RPMI7951 (cell line): ENCODE measurements around the gene FLVCR1. TPM values are rescaled to one million over a fixed set of nuclear protein-coding genes. Genes with fewer than 3 reads are reported as not detected.
"Not testable (repeated sequence)": the region's sequence is repeated elsewhere in the genome, so short reads cannot be mapped to it uniquely, and the experiment has no call there.

ENCODE experiments used
- DNase-seq: peaks from one replicate; pipeline ENCODE4 v3.0.0-alpha.2; 2012; ENCODE audit warnings: low read depth
- total RNA-seq: library from RNA; depleted of rRNA; stranded (reverse); fragments of >200 nt; shearing (Covaris generic); gene quantifications from 2 replicates; pipeline ENCODE4 v1.2.3, GENCODE V29; 2014; rRNA removed

FLVCR1 gene
- total RNA-seq: 3.1 and 5.5 TPM in 2 replicates

GRCh38 chr1:212857992-212858460 lies at the start of gene FLVCR1:
FLVCR1 (plus strand) TSS chr1:212858275; CDS start chr1:212858453, 178 bp downstream.
- peak; percentile 92 for DNase-seq

DNA sequence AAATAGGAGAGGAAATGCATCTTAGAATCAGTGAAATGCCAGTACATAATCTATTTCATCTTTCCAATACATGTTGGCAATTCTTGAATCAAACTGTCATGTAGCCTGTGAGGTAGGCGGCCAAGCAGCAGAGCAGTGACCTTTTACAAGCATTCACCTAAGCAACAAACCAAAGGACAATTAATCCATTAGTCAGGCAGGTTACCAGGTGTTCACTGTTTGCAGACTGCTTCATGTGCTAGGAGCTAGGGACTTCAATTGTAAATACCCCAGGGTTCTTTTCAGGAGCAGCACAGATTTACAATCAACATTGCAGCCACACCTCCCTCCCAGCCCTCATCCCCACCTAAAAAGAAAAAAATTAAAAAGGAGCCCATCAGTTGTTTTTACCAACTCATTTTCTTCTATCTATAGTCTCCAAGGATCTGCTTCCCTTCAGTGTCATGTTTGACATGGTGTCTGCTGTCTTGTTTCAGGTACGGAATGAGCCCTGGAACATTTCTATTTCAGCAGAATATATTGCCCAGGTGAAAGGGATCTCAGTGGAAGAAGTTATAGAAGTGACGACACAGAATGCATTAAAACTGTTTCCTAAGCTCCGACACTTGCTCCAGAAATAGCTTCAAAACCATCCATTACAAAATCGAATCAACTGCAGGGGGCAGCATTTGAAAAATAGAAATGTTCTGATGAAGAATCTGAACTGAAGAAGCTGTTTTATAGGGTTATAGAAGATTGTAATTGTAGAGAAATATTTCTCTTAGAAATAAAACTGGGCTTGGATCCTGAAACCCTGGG lies 43.3 kb upstream of the FLVCR1 start:
- DNase-seq: no peak

- no peak for DNase-seq
Measured at GRCh38 chr1:212816567-212817278, 41.4 kb upstream of the FLVCR1 start.

- DNase-seq: no peak
Measured at GRCh38 chr1:212819726-212820125, 38.3 kb upstream of the FLVCR1 start.

GRCh38 chr1:212820969-212821368 lies 37.1 kb upstream of the FLVCR1 start:
- DNase-seq: no peak

- DNase-seq: no peak
Measured at GRCh38 chr1:212822956-212823355, 35.1 kb upstream of the FLVCR1 start.

DNA sequence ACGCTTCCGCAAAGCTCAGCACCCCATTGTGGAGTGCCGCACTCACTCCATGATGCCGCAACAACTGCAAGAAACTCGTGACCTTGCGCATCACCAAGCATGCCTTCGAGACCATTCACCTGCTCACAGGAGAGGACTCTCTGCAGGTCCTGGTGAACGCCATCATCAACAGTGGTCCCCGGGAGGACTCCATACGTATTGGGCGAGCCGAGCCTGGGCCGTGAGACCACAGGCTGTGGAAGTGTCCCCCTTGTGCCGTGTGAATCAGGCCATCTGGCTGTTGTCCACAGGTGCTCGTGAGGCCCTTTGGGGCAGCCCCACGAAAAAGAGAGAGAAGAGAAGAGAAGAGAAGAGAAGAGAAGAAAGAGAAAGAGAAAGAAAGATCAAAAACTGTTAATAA lies 33.9 kb upstream of the FLVCR1 start:
- no peak for DNase-seq

DNA sequence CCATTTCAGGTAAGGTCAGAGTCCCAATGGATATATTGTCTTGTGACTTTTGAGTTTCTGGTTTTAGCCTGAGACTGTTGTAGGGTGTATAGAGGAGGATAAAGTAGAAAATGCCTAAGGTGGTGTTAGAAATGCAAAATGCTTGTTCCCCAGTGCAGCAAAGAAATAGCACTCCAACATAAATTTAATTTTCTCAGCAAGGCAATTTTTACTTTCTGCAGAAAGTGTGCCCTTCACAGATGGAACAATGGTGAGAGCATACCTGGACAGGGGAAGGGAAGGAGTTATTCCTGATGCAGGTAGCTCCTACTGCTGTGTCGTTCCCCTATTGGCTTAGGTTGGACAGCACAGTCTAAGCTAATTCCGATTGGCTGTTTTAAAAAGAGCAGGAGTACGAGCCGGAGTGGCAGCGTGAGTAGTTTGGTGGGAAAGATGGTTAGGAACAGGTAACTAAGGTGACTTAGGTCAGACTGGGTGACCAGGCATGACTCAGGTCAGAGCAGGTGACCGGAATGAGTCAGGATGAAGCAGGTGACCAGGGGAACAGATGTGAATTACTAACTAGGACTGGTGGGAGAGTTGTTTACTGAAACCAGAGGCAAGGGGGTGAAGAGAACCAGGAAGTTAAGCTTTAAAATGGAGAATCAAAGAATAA lies 32.1 kb upstream of the FLVCR1 start:
- no peak for DNase-seq

DNA sequence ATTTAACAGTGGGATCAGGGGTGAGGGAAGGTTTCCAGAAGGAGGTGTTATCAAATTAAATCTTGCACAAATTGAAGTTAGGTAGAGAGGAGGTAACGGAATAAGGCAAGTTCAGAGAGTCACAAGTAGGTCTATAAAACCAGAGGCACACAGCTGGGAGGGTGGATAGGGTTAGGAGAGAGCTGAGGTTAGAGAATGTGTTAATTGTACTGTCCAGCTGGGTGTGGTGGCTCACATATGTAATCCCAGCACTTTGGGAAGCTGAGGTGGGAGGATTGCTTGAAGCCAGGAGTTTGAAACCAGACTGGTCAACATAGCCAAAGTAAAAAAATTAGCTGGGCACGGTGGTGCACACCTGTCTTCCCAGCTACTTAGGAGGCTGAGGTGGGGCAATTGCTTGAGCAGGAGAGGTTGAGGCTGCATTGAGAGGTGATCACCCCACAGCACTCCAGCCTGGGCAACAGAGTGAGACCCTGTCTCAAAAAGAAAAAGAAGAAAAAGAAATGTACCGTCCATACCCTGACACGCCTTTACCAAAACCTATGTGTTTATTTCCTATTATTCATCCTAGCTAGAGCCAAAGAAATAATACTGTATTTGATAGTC lies 30.8 kb upstream of the FLVCR1 start:
- no peak for DNase-seq

DNA sequence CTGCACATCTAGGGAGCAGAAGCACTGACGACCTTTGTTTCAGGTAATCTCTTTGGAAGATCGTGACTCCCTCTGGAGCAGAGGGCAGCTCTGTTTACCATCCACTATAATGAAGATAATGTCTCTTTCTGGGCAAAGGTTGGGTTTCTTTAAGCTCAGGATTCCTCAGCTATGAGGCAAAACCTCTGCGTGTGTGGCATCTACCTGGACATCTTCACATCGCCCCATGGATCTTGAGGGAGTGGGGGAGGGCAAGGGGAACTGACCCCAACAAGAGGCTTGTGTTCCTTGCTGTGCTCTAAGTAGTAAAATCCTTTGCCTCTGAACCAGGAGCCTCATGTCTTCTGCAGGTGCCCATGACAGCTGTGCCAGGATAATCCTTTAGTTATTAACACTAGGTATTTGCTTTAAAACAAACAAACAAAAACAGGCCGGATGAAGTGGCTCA lies 30.2 kb upstream of the FLVCR1 start:
- DNase-seq: no peak

GRCh38 chr1:212828395-212828794 lies 29.7 kb upstream of the FLVCR1 start:
- no peak for DNase-seq

DNA sequence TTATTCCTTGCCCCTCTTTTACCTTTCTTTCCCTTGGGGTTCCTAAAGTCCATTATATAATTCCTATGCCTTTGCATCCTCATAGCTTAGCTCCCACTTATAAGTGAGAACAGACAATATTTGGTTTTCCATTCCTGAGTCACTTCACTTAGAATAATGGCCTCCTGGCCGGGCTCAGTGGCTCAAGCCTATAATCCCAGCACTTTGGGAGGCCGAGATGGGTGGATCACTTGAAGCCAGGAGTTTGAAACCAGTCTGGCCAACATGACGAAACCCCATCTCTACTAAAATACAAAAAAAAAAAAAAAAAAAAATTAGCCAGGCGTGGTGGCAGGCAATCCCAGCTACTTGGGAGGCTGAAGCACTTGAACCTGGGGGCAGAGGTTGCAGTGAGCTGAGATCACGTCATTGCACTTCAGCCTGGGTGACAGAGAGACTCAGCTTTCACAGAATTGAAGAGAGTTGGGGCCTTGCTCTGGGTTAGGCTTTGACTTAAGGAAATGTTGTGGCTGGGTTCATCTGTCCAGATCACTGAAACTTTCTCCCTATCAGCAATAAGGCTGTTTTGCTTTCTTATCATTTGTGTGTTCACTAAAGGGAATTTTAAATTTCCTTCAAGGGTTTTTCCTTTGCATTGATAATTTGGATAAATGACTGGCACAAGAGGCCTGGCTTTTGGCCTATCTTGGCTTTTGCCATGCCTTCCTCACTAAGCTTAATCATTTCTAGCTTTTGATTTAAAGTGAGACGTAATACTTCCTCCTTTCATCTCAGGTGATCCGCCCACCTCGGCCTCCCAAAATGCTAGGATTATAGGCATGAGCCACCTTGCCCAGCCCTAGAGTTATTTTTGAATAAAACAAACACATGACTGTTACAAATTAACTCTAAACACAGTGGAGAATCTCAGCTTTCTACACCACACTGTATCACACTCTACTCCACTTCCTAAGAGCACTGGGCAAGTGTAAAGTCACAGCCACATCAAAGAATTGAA lies 24.6 kb upstream of the FLVCR1 start:
- not testable (repeated sequence) for DNase-seq

DNA sequence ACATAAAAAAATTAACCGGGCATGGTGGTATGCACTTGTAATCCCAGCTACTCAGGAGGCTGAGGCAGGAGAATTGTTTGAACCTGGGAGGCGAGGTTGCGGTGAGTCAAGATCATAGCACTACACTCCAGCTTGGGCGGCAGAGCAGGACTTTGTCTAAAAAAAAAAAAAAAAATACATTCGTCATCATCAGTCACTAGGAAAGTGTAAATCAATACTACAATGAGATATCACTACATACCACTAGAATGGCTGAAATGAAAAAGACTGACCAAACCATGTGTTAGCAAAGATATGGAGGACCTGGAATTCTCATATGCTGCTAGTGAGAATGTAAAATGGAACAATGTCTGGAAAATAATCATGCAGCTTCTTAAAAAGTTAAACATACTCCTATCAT lies 19.9 kb upstream of the FLVCR1 start:
- no peak for DNase-seq

DNA sequence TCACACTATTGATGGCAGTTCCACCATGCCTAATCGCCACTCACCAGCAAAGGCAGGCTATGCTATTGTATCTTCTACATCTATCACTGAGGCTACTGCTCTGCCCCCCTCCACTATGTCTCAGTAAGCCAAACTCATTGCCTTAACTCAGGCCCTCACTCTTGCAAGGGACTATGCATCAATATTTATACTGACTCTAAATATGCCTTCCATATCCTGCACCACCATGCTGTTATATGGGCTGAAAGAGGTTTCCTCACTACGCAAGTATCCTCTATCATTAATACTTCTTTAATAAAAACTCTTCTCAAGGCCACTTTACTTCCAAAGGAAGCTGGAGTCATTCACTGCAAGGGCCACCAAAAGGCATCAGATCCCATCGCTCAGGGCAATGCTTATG lies 13.6 kb upstream of the FLVCR1 start:
- not testable (repeated sequence) for DNase-seq

DNA sequence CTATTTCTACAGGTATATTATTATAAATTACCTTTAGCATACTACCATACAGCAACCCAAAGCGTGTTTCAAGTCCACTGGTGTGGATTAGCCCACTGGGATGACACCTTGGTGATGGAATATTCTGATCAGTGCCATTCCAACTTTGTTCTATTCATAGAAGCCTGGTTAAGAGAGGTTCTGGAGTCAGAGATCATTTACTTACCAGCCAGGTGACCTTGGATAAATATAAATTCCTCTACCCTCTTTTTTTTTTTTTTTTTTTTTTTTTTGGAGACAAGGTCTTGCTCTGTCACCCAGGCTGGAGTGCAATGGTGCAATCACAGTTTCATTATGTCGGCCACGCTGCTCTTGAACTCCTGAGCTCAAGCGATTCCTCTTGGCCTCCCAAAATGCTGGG lies 10.5 kb upstream of the FLVCR1 start, which contains the start of gene SPATA45:
SPATA45 (minus strand) TSS at position 101 of the 400 bp plus-strand sequence. CDS start 11,500 bp downstream, outside the sequence.
- DNase-seq: no peak

GRCh38 chr1:212852105-212852688 lies 5.9 kb upstream of the FLVCR1 start:
- no peak for DNase-seq

GRCh38 chr1:212853658-212854057 lies 4.4 kb upstream of the FLVCR1 start:
- no peak for DNase-seq

- DNase-seq: no peak
Measured at GRCh38 chr1:212856755-212857154, 1.3 kb upstream of the FLVCR1 start.

DNA sequence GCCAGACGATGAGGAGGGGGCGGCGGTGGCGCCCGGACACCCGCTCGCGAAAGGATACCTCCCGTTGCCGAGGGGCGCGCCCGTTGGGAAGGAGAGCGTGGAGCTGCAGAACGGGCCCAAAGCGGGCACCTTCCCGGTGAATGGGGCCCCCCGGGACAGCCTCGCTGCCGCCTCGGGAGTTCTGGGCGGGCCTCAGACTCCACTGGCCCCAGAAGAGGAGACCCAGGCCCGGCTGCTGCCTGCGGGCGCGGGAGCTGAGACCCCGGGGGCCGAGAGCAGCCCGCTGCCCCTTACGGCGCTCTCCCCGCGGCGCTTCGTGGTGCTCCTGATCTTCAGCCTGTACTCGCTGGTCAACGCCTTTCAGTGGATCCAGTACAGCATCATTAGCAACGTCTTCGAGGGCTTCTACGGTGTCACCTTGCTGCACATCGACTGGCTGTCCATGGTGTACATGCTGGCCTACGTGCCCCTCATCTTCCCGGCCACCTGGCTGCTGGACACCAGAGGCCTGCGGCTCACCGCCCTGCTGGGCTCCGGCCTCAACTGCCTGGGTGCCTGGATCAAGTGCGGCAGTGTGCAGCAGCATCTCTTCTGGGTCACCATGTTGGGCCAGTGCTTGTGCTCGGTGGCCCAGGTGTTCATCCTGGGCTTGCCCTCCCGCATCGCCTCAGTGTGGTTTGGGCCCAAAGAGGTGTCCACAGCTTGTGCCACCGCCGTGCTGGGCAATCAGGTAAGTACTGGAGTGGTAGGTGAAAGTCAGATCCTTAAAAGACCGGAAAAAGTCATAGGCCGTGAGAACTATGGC lies 588 bp downstream of the FLVCR1 start:
- peak; percentile 39 for DNase-seq
